ENCODE data around the gene ALK.
"Not testable (repeated sequence)": the region's sequence is repeated elsewhere in the genome, so short reads cannot be mapped to it uniquely, and the experiment has no call there.

Gene ALK

DNA sequence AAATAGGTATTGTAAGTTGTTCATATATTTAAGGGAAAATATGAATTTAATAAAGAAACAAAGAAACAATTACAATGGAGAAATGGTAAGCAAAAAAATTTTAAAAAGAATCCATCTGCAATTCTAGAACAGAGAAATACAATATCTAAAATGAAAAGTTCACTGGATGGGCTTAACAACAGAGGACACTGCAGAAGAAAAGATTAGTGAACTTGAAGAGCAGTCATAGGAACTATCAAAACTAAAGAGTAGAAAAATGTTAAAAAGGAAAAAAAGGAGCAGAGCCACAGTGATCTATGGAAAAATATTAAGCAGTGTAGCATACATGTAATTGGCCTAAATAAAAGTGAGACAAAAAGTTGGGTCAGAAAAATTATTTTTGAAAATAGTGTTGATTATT is 83.5 kb downstream of the ALK start:
- no peak for DNase-seq

DNA sequence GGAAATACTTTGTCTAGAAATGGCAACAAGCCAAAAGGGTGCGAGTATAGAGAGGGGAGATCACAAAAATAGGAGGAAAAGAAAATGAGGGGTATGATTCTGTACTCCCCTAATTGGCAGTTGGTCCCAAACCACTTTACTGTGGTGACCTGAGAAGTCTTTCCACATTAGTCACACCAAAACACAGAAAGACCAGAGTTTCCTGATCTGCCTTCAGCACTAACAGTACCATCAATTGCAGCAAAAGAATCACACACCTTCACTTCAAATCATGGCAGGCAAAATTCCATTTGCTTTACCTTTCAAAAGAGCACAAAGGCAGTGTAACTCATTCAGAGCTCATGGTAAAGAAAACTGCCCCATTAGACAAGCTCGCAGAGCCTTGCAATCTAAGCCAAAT is 86.8 kb downstream of the ALK start:
- DNase-seq, result no peak

GRCh38 chr2:29834036-29834540 is 87.3 kb downstream of the ALK start:
- DNase-seq, result no peak

DNA sequence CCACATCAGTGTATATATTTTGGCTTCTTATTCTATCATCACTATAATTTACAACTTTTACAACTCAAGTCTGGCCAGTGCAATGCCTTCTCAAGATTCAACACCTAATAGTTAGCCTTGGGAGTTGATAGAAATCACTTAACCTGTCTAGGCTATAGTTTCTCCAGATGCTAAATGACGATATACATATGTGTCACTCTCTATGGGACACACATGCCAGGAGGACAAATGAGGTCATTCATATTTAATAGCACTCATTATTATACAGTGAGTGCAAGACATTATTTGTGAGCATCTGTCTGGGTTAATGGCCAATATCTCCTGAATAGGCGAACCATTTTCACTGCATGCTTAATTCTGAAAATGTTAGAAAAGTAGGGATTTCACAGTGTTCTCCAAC is 89.8 kb downstream of the ALK start:
- no peak for DNase-seq

DNA sequence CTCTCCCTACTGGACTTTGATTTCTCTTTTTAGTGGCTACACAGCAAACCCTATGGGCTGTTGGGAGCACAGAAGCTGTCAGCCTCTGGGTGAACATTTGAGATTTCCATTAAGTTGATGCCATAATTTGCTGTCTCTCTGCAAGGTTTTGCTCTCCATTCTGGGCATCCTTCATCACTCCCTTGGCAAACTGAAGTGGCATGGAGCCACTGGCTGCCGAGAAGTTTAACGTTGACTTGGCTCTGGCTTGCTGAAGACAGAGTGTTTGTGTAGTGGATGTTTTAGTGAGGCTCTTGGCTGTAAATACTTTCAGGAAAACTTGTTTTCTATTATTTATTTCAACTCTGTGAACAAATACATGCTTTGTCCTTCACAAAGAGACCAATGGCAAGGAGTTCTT is 91.5 kb downstream of the ALK start:
- DNase-seq, result no peak

DNA sequence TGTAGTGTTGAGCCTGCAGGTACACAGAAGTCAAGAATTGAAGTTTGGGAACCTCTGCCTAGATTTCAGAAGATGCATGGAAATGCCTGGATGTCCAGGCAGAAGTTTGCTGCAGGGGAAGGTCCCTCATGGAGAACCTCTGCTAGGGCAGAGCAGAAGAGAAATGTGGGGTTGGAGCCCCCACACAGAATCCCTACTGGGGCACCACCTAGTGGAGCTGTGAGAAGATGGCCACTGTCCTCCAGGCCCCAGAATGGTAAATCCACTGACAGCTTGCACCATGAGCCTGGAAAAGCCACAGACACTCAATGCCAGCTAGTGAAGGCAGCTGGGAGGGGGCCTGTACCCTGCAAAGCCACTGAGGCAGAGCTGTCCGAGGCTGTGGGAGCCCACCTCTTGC is 97.2 kb downstream of the ALK start:
- DNase-seq, result not testable (repeated sequence)

- DNase-seq, result no peak
Measured at GRCh38 chr2:29821591-29821990, 99.8 kb downstream of the ALK start.

- no peak for DNase-seq
Measured at GRCh38 chr2:29819570-29819969, 101.8 kb downstream of the ALK start.

GRCh38 chr2:29817801-29818680 is 103.3 kb downstream of the ALK start:
- DNase-seq, result no peak

DNA sequence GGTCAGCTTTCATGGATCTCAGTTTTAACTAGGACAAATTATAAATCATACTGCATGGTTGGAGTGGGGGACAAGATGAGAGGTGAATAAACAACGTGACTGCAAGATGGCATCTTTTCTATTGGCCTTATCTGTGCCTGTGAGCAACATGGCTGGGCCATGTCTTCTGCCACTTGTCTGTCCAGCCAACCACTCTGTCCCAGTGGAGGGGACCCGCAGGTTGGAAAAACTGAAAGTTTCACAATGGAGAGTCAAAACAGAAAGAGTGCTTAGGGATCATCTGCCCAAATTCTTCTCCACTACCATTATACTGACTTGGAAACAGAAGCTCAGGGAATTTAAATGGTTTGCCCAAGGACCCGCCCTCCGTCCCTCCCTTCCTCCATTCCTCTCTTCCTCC is 104.1 kb downstream of the ALK start:
- DNase-seq, result no peak

GRCh38 chr2:29816651-29817050 is 104.7 kb downstream of the ALK start:
- no peak for DNase-seq

DNA sequence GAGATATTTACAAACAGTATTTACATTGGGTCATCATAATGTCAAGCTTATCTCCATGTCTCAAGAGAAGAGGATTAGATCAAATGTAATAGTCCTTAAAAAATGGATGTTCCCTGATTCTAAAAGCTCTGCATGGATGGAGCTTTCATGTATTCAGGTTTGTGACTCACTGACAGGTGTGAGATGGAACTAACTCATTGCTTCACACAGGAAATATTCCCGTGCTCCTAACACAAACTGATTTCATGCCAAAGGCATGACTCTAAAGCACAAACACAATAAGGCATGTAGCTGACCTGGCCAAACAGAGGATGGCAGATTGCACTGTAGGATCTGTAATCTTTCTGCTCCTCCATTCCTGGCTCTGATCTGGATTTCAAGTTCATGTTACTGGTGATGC is 110.0 kb downstream of the ALK start:
- no peak for DNase-seq

DNA sequence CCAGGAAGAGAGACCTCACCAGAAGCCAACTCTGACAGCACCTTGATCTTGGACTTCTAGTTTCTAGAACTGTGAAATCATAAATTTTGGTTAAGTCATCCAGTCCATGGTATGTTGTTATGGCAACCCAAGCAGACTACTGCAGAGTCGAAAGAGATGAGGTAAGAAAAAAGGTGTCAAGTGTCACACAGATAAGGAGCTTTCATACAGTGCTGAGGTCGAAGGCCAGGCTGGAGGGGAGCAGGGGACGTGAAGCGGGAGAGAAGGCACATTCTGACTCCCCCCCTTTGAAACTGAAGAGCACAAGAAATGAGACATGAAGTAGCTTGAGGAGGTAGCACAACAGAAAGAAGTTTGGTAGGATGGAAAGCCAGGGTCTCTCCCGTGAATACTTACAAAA is 110.4 kb downstream of the ALK start:
- no peak for DNase-seq

GRCh38 chr2:29808321-29808720 is 113.1 kb downstream of the ALK start:
- no peak for DNase-seq

DNA sequence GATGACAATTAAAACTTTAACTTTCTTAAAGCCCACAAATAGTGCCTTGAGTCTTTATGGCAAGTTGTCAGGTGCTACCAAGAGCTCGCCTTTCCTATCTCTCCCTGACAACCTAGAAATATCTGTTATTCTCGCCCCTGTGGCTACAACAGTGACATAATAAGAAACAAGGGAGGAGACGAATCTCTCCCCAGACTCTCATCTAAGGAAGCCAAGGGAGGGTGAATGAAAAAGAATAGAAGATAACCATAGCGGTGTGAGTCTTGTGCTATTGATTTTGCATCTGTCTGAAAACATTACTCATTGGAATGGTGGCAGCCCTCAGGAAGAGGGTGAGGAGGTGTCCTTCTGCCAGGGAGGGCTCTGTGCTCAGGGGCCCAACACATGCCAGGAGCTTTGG is 114.3 kb downstream of the ALK start:
- no peak for DNase-seq

GRCh38 chr2:29806461-29806860 is 114.9 kb downstream of the ALK start:
- no peak for DNase-seq

DNA sequence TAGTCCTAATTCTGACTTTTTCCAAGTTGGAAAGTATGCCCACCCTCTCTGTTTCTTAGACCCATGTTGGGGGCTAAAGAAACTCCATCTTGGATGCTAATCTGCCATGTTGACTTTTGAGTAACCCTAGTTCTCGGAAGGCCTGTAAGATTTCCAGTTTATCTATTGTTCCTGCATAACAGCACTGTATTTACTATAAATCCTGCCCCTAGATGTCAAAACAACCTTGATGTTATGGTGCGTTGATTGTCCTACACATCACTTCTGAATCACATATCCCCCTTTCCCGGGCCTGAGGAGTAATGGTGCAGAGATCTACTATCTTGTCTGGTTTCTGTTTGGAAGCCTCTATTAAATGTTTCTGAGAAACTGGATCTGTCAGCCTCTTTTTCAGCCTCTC is 116.7 kb downstream of the ALK start:
- no peak for DNase-seq

DNA sequence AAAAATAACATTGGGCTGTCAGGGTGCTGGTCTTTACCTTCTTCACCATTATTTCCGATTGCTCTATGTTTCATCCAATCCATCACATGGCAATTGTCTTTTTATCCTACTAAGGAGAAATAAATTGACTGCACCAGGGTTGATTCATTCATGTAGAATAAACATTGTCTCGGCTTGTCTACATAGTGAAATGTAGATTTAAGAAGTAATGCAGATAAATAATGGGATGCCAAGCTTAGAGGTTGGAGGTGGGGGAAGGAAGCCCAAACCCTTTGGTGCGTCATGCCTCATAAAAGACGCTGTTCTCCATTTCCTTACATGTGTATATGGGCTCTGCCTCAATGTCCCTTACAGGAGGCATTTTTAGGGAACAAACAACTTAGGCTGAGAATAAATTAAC is 117.8 kb downstream of the ALK start:
- no peak for DNase-seq

DNA sequence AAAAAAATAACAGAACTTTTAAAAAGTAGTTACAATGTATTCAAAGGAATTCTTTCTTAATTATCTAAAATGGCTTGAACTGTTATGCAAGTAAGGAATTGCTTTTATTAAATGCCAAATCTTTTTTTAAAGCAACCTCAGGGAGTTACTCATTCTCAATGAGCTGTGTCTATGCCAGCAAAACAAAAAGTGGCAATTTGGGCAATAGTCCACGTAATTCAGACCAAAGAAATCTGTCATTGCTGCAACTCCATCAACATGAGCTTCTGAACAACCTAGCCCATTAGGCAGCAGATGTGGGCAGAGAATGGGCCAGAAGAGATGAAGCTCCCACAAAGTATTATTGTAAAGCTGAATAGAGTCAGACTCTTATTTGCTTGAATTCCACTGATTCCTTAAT is 118.4 kb downstream of the ALK start:
- no peak for DNase-seq

DNA sequence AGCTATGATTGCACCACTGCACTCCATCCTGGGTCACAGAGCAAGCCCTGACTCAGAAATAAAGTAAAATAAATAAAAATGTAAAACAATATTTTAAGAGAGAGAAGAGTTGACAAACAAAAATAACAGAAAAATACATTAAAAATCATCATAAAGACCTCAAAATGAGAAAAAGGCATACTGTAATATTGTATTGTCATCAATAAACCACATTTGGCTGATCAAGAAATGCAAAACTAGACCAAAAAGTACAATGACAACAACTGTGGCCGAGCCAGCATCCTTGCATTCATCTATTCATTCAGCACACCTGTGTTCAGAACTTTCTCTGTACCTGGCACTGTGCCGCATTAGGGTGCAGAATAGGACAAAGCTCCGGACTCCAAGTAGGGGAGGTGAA is 121.8 kb downstream of the ALK start:
- no peak for DNase-seq

GRCh38 chr2:29797916-29798315 is 123.5 kb downstream of the ALK start:
- DNase-seq, result no peak

GRCh38 chr2:29796446-29796845 is 124.9 kb downstream of the ALK start:
- DNase-seq, result no peak

- no peak for DNase-seq
Measured at GRCh38 chr2:29789911-29790485, 131.4 kb downstream of the ALK start.

All from inflammatory macrophage treated with lipopolysaccharide for 1 hour (primary cell).